Activated CD4-positive, alpha-beta T cell treated with anti-CD3 and anti-CD28 coated beads, Interleukin-2, amount 50 U/mL, for 48 hours (primary cell): ENCODE measurements around the gene CFAP46.

Experiments used
- DNase-seq, 2 experiments: peaks; one replicate each; pipeline ENCODE4 v3.0.0-alpha.2; 2020

Gene CFAP46

DNA sequence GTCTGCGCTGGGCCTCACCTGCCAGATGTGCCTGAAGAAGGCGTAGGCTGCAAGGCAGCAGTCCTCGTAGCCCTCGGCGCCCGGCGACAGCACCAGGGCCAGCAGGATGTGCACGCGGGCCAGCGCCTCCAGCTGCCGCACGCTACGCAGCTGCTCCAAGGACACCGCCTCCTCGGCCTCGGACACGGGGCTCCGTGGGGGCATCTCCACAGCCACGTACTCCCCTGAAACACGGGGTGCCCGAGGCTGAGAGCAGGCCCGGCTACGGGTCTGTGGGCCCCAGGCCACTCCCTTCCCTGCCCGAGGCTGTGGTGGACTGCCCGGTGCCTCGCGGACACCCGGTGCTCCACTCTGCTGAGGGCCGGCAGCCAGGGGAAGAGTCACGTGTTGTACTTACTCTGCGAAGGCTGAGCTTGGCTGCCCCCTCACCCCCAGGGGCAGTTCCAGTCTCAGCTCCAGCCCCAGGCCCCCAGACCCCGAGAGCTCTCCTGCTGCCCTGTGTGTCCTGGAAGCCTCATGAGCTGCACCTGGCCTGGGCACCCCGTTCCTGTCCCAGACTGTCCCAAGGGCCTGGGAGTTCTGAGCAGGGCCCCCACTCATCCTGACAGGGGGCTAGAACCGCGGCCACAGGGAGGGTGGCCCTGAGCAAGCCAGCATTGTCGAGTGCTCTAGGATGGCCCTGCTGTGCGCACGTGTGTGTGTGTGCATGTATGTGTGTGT, 62.8 kb downstream of the CFAP46 start:
- DNase-seq, result no peak

DNA sequence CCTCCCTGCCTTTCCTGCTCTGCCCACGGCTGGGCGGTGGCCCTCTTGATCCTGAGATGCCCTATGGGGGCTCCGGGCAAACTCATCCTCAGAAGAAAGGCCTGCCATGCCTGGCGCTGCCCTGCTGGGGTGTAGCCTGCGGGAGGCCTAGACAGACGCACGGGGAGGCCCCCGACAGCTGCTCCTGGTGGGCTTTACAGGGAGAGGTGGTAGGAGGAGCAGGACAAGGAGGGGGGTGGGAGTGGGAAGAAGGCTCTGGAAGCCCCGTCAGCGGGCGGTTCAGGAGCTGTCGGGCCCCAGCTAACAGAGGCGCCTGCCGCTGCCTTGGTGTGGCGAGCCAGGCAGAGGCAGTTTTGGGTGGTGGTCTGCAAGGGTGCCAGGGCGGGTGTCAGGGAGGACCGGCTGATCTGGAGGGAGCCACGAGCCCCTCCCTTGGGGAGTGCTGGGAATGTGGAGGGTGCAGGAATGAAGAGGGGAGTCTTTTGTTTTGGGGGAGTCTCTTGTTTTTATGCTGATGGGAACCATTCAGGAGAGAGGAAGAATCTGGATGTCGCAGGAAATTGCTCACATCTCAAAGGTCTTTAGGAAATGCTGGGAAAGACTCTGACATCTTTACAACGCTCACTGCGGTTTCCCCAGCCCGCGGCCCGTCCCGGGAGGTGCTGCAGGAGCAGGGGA, 63.5 kb downstream of the CFAP46 start:
- no peak for DNase-seq

DNA sequence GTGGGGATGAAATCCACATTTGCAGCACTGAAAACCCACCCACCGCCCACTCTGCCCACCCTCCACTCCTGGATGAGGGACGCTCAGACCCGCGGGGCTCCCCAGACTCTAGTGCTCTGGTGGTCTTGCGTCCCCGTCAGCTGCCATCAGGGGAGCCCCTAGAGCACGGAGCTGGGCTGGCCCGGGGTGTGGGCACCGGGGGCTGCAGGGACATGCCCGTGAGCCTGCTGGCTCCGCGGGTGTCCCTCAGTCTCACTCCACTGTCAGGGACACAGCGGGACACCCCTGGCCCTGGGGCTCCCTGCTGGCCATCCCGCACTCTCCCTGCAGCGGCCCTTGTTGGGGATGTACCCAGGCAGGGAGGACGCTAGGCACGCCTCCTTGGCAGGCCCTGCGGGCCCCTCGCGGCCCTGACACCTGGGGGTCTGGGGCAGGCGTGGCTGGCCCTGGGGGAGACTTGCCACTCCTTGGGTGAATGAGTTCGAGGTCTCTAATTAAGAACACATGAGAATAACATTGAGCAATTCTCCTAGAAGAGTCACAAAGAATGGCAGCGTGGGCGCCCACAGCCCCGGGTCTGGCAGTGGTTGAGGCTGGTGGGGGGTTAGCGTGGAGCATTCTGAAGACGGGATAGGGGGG, 64.2 kb downstream of the CFAP46 start:
- DNase-seq, result no peak

DNA sequence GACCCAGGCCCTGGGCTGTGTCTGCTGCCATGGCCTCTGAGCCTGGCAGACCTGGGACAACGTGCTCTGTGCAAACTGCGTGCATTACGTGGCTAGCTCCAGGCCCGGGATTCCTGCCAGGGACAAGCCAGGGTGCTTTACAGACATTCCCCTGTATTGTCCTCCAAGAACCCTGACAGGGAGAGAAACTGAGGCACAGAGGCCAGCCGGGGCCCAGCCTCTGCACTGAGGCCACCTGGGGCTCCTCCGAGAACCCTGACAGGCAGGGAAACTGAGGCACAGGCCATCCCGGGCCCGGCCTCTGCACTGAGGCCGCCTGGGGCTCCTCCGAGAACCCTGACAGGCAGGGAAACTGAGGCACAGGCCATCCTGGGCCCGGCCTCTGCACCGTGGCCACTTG, 64.9 kb downstream of the CFAP46 start:
- DNase-seq, result no peak

DNA sequence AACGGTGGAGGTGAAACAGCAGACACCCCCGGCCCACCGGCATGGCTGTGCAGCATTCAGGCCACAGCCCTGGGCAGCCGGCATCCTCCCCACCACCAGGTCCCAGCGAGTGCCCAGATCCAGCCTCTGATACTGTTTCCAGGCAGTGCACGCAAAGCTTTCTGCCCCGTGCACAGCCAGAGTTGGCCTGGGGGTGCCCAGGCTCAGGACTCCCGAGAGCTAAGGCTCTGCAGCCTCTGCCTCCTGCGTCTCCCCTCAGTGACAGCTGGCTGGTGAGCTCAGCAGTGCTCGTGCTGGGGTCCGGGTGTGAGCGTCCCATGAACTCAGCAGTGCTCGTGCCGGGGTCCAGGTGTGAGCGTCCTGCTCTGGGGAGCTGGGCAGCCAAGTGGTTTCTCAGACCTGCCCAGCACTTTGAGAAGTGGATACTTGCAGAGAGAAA, 65.4 kb downstream of the CFAP46 start:
- DNase-seq, result no peak

DNA sequence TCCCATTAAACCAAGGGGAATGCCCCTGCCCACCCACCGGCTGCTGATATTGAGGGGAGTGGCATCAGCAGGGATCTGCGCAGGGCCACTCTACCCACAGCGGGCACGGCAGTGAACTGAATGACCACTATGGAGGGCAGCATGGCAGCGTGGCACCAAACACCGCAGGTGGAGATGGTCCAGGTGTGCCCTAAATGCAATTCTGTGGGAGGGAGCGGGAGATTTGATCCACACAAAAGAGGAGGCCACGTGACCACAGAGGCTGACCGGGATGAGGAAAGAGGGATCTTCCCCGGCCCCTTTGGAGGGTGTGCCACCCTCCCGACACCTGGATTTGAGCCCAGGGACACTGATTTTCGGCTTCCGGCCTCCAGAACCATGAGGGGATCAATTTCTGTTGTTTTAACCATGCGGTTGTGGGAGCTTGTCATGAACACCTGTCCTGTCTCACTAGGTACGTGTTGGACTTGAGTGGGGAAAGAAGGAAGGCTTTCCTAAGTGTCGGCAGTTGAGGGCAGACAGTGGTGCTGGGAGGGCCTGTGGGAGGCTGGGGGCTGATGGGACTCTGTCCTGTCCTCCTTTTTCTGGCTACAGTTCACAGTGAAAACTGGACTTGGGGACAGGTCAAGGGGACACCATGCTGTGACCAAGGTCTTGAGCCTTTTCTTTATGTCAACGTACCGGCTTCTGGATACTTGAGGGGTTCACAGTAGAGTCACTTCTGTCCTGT, 66.1 kb downstream of the CFAP46 start:
- DNase-seq, result no peak

DNA sequence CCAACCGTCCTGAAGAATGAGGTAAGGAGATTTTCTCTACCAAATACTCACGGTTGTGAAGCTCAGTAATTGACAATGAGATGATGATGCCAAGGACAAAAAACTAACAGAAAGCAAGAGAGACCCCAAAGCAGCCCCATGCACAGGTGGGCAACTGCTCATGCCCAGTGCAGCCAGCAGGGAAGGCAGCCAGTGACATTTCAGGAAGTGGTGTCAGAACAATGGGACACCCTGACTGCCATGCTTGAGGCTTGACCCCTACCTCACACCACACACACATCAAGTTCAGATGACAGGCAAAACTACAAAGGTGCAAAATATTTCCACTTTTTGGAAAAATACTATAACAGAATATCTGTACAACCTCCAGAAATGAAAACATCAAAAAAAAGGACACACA, 66.9 kb downstream of the CFAP46 start:
- no peak for DNase-seq

DNA sequence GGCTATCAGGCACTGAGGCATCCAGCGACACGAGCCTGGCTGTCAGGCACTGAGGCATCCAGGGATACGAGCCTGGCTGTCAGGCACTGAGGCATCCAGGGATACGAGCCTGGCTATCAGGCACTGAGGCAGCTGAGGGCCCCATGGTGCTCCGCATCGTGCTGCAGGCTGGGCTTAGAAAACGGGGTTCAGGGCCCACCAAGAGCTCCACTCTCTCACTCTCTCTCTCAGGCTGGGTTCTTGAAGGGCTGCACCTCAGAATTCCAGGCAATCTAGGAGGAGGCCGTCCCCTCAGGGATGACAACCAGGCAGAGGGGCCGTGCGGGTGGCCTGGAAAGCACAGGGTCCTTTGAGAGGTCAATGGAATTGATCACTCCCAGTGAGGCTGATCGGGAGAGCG, 69.0 kb downstream of the CFAP46 start:
- no peak for DNase-seq

DNA sequence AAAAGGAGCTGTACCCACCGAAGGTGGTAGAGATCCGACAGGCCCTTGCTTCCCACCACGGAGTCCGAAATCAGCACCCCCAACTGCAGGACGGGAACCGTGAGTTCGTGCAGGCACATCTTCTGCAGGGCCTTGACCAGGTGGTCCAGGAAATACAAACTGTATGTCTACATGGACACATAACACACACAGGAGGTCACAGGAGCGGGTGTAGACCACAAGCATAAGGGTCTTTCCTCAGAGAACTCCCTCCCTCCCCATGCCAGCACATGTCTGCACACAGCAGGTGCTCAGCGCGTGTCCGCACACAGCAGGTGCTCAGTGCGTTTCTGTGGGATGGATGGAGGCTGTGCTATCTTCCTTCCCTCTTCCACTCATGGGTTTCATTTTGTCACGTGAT, 69.7 kb downstream of the CFAP46 start:
- DNase-seq, result no peak

DNA sequence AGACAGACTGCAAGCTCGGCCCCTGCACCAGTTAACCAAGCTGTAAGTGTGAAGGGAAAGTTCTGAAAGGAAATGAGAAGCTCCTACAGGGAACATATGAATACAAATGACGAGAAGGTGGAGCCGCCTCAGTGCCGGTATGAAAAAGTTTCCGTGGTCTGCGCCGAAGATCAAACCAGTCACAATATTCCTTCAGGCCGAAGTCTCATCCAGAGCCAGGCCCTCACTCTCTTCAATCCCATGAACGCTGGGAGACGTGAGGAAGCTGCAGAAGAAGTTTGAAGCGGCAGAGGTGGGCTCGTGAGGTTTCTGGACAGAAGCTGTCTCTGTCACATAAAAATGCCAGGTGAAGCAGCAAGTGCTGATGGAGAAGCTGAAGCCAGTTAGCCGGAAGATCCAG, 71.9 kb downstream of the CFAP46 start:
- no peak for DNase-seq

DNA sequence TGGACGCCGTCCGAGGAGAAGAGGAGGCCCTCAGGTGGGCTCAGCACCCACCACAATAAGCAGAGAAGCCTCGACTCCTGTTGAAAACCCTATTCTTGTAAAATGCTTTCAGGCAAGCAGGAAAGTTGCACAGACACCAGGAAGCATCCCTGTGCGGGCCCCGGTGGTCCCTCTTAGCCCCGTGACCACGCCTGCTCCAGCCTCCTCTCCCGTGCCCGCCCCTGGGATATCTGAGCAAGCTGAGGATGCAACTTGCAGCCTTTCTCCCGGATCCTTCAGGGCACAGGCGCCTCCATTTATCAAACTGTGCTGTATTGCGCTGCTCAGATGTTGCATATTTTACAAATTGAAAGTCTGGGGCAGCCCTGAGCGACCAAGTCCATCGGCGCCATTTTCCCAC, 72.7 kb downstream of the CFAP46 start:
- DNase-seq, result no peak

DNA sequence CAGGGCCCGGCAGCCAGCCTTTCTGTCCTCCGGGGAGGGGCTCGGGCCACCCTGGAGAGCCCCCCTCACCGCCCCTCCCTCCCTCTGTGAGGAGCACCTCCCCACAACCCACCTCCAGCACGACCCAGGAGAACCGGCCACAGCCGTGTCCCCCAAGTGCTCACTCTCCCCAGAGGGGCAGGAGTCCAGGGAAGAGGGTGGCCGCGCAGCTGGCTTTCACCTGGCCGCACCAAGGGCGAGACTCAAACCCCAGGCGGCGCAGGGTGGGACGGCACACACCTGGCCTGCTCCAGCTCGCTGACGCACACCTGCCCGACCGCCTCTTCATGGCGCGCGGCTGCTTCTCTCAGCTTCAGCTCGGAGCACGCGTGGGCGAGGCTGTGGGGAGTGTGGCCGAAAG, 73.4 kb downstream of the CFAP46 start:
- DNase-seq, result no peak

DNA sequence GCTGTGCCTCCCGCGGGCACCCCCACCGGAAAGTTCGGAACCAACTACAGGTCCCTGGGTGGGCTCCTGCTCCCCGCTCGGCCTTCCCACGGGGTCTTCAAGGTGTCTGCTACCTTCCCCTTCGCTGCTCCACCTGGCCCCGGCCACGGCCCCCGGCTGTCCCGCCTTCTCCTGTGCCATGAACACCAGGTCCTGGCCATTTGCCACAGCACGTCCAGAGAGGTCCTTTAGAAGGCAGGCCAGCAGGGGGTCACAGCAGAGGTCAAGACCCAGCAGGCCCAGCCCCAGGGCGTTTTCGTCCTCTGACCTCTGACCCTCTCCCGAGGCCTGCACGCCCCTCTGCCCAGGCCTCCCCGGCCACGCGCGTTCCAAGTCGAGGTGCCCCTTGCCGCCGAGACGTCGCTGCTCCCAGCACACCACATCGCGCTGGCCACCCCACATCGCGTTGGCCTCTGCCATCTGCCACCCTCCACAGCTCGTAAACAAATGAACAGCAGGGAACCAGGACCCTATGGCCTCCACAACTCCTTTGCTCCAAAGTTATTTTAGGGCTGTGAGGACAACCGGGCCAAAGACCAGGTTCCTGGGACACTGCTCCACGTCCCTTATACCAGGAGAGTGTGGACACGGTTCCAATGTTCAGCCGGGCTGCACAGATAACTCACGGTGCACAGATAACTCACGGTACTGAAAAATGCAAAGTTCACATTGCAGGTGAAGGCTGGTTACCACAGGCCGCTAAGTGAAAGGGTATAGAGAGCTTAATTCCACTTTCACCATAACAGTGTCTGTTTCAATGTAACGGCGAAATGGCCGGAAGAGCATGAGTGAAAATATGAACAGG, 74.3 kb downstream of the CFAP46 start:
- DNase-seq, result no peak

DNA sequence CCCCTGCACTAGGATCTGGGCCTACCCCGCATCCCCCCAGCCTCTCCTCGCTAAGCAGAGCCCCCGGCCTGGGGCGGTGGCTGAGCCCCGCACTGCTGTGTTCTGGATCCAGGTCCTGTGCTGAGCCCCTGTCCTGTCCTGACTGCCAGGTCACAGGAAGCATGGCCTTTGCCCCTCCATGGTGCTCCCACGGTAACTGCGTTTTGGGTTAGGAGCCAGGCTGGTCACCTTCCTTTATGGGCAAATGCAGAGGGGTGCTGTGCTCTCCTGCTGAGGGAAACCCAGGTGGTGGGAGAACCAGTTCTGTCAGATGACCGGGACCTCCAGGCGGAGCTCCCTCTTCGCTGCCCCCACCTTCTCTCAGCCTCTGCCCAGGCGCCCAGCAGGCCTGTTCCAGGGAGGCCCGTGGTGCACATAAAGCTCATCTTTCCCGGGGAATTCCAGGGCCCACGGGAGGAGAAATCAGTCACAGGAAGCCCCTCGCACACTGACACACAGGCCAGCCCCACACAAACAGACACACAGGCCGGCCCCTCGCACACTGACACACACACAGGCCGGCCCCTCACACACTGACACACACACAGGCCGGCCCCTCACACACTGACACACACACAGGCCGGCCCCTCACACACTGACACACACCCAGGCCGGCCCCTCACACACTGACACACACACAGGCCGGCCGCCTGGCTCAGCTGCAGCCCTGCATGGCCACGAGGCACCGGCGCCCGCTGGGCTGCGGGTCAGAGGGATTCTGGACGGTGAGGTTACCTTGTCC, 75.6 kb downstream of the CFAP46 start:
- DNase-seq, result no peak

DNA sequence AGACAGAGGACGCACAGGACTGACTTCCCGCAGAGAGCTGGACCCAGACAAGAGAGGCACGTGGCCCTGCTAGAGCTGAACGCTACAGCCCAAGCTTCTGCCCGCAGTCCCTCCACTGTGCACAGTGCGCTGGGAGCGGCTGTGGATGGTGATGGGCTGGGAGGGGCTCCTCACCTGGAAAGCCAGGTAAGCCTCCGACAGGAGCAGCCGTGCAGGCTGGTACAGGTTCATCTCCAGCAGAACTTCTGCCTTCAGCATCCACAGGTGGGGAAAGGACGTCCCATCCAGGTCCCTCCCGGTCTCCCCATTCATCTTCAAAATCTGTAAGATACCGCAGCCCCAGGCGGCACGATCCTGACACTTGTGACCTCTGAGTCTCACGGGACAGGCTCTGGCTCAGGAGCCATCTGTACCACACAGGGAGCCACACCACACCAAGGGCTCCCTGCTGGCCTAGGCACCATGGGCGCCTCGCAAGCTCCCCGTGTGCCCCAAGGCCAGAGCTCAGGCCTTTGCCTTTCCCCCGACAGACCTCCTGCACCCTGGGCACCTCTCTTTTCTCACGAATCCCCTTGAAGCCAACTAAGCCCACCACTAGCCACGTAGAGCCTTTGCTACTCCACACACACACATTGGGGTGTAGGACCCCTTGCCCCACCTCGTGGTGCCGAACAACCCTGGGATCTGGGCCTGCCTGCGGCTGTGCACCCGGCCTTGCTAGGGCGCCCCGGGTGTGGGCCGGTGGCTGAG, 76.3 kb downstream of the CFAP46 start:
- no peak for DNase-seq

DNA sequence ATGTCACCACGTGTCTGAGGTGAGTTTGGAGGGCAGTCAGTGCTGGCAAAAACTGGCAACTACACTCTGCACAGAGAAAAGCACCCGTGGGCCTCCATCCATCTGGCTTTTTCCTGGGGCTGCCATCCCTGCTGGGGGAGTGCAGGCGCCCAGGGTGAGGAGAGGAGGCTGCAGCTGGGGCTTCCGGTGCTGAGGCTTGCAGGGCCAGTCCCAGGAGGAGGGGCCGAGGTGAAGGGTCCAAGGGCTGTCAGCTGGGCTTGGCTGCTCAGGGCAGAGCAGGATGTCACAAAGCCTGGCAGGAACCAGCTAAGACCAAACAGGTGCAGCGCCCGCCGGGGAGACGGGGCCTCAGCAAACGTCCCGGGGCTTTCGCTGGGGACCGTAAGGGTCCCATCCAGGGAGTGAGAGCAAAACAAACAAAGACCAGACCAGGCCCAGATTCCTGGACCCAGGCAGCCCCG, 77.2 kb downstream of the CFAP46 start:
- DNase-seq, result no peak

DNA sequence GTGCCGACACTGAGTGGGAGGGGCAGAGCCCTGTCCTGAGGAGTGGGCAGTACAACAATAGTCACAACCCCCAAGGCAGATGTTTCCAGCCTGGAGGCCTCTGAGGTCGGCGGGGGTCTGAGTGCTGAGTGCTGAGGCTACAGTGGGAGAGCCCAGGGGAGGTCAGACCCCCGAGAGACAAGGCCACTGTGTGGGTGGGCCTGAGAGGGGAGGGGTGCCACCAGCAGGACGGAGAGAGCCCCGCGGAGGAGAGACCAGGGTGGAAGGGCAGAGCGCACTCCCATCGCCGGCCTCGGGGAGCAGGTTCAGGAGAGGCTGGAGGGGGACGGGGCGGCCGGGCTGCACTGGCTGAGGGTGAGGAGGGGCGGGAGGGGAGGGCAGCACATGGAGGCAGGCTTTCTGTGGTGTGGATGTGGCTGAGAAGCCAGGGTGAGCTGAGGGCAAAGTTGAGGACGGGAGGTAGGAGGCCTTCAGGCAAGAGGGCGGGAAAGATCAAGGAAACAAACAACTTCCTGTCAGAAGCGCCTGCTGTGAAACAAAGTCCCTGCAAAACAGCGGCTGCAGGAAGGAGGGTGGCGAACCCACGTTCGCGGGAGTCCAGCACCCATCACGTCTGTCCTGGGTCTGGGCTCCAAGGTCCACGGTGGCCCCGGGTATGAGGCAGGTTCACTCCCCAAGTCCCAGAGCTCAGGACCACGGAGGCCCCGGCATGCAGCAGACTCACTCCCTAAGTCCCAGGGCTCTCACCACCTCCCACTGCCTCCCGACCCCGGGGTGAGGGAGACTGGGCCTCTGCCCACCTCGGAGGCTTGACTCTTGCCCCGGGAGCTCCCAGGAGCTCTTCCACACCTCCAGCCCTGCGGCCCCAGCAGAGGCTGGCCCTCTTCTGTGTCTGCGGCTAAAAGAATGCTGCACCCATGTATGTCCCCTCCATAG, 79.6 kb downstream of the CFAP46 start:
- DNase-seq, result no peak

DNA sequence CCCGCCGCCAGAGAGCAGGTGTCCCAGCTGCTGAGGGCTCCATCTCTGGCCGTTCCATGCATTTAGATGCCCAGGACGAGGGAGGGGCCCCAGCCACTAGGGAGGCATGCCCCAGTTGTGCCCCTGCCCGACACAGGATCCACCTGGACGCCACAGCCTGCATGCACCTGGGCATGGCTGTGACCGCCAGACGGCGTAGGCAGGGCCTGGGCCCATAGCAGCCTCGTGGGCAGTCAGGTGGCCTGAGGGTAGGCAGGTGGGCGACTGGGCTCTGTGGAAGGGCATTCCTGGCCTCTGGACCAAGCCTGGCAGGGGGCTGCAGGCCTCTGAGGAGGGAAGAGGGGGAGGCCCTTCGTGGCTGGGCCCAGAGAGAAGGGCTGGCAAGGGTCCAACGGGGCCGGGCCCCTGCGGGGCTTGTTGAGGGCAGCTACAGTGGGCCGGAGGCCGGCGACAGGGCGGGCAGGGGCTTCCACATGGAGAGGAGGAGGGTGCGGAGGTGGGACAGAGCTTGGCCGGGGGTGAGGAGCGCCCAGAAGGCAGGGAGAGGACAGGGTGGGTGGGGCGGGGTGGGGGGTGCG, 80.4 kb downstream of the CFAP46 start:
- DNase-seq, result no peak

DNA sequence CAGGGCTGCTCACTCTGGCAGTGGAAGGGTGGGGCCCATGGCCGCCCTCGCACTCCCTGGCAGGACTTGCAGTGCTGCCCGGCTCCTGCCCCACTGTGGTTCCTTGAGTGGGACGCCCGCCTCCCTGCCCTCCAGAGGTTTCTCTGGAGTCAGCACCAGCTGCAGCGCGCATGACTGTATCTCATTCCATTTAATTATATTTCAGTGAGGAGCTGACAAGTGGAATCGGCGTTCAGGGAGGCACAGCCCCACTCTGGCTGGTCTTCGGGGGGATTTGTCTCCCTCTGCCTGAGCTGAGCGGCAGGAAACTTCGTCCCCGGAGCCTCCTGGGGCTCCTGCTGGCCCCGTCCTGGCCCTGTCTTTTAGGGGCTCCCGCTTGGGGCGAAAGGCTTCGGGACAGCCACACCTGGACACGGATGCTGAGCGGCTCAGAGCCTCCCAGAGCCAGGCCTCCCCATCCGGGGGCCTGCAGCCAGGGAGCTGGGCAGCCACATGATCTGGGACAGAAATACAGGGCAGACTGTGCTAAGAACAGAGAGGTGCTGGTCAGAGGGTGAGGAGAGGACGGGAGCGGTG, 81.2 kb downstream of the CFAP46 start:
- no peak for DNase-seq
